ENCODE measurements around the gene VCP. TPM values are rescaled to one million over a fixed set of nuclear protein-coding genes. Genes with fewer than 3 reads are reported as not detected.

The VCP gene
- total RNA-seq, 1 experiment from 2014 or later: 156 TPM

GRCh38 chr9:35096035-35096849 lies 23.8 kb upstream of the VCP start, which contains the start of gene PIGO:
PIGO (minus strand) TSS chr9:35096591; CDS start chr9:35095565, 1,026 bp downstream.
- Mint-ChIP-seq H3K4me3 (ENCODE audit: unreplicated experiment) (peak within 1 kb of the TSS; percentile 85), H3K27me3 (ENCODE audit: insufficient read depth, unreplicated experiment) (no peaks in the 10 kb centered on the region), H3K36me3 (ENCODE audit: insufficient read depth, unreplicated experiment) (peaks cover 32% of the 10 kb centered on the region), H3K4me1 (ENCODE audit: insufficient read depth, unreplicated experiment) (peaks cover 15% of the 10 kb centered on the region), H3K27ac (ENCODE audit: low read depth, unreplicated experiment) (peak within 1 kb of the TSS; percentile 95), H3K9me3 (ENCODE audit: unreplicated experiment) (no peaks in the 10 kb centered on the region)
- BruUV-seq (replicated peaks): TSS peak; percentile 69
- DNase-seq (ENCODE audit: unreplicated experiment): peak; percentile 85
- intact Hi-C loops (cut with micrococcal nuclease): loop anchor here (1.0 to 2.0 kb wide), 6 partner anchors 15 to 381 kb away; partner anchors contain the start of gene VCP
- CTCF ChIA-PET: interaction anchor here (0.6 to 4.3 kb wide), 30 partner anchors 9 to 1918 kb away, joined by 3 to 29 read pairs (median 3); partner anchors contain the start of genes FANCG and VCP
- POLR2A ChIA-PET: interaction anchor here (0.6 to 7.0 kb wide), 12 partner anchors 9 to 810 kb away, joined by 3 to 85 read pairs (median 3); partner anchors contain the start of genes ATOSB, FANCG, GALT and HRCT1
- TF ChIP-seq CTCF (IDR thresholded peaks at IDR 0.05; ENCODE audit: unreplicated experiment): peak; percentile 49

GRCh38 chr9:35091536-35091935 lies 19.1 kb upstream of the VCP start:
- no peaks in the 10 kb centered on the region for H3K9me3 Mint-ChIP-seq (ENCODE audit: unreplicated experiment)
- POLR2A ChIA-PET: interaction anchor here (1.2 to 7.0 kb wide), 3 partner anchors 11 to 19 kb away, joined by 4 to 85 read pairs (median 11); partner anchors contain the start of genes FANCG, STOML2 and VCP
- H3K27ac Mint-ChIP-seq (ENCODE audit: low read depth, unreplicated experiment): no peak overlapping the region
- intact Hi-C loops (cut with micrococcal nuclease): no loop called here
- H3K27me3 Mint-ChIP-seq (ENCODE audit: insufficient read depth, unreplicated experiment): no peaks in the 10 kb centered on the region
- no peak for DNase-seq (ENCODE audit: unreplicated experiment)
- BruUV-seq (replicated peaks): no TSS peak
- peaks cover 26% of the 10 kb centered on the region for H3K36me3 Mint-ChIP-seq (ENCODE audit: insufficient read depth, unreplicated experiment)
- H3K4me3 Mint-ChIP-seq (ENCODE audit: unreplicated experiment): no peak overlapping the region
- no peak for TF ChIP-seq CTCF (IDR thresholded peaks at IDR 0.05; ENCODE audit: unreplicated experiment)
- H3K4me1 Mint-ChIP-seq (ENCODE audit: insufficient read depth, unreplicated experiment): peaks cover 11% of the 10 kb centered on the region
- CTCF ChIA-PET: interaction anchor here (0.5 to 2.9 kb wide), 3 partner anchors 192 to 425 kb away, joined by 3 to 16 read pairs (median 3); no protein-coding TSS in a partner anchor

GRCh38 chr9:35089434-35089833 lies 17.0 kb upstream of the VCP start:
- Mint-ChIP-seq H3K4me3 (ENCODE audit: unreplicated experiment) (no peak overlapping the region), H3K9me3 (ENCODE audit: unreplicated experiment) (no peaks in the 10 kb centered on the region), H3K27ac (ENCODE audit: low read depth, unreplicated experiment) (no peak overlapping the region), H3K4me1 (ENCODE audit: insufficient read depth, unreplicated experiment) (peaks cover 4% of the 10 kb centered on the region), H3K27me3 (ENCODE audit: insufficient read depth, unreplicated experiment) (no peaks in the 10 kb centered on the region), H3K36me3 (ENCODE audit: insufficient read depth, unreplicated experiment) (peaks cover 22% of the 10 kb centered on the region)
- intact Hi-C loops (cut with micrococcal nuclease): no loop called here
- ChIA-PET CTCF (interaction anchor here (0.6 to 0.7 kb wide), 2 partner anchors 9 to 190 kb away, joined by 3 to 4 read pairs; no protein-coding TSS in a partner anchor), POLR2A (no interaction called here)
- no peak for TF ChIP-seq CTCF (IDR thresholded peaks at IDR 0.05; ENCODE audit: unreplicated experiment)
- no TSS peak for BruUV-seq (replicated peaks)
- DNase-seq (ENCODE audit: unreplicated experiment): no peak

GRCh38 chr9:35085078-35085477 lies 12.7 kb upstream of the VCP start:
- Mint-ChIP-seq H3K27me3 (ENCODE audit: insufficient read depth, unreplicated experiment) (no peaks in the 10 kb centered on the region), H3K27ac (ENCODE audit: low read depth, unreplicated experiment) (no peak overlapping the region), H3K4me3 (ENCODE audit: unreplicated experiment) (no peak overlapping the region), H3K4me1 (ENCODE audit: insufficient read depth, unreplicated experiment) (no peaks in the 10 kb centered on the region), H3K9me3 (ENCODE audit: unreplicated experiment) (no peaks in the 10 kb centered on the region), H3K36me3 (ENCODE audit: insufficient read depth, unreplicated experiment) (peaks cover 16% of the 10 kb centered on the region)
- ChIA-PET POLR2A (interaction anchor here (0.6 kb wide), 2 partner anchors 30 to 623 kb away, joined by 3 to 4 read pairs; no protein-coding TSS in a partner anchor), CTCF (interaction anchor here (0.7 kb wide), 1 partner anchor 669 kb away, joined by 3 read pairs; no protein-coding TSS in a partner anchor)
- intact Hi-C loops (cut with micrococcal nuclease): no loop called here
- no peak for TF ChIP-seq CTCF (IDR thresholded peaks at IDR 0.05; ENCODE audit: unreplicated experiment)
- no TSS peak for BruUV-seq (replicated peaks)
- no peak for DNase-seq (ENCODE audit: unreplicated experiment)
